ENCODE measurements around the gene CLPSL2.

CLPSL2 gene

DNA sequence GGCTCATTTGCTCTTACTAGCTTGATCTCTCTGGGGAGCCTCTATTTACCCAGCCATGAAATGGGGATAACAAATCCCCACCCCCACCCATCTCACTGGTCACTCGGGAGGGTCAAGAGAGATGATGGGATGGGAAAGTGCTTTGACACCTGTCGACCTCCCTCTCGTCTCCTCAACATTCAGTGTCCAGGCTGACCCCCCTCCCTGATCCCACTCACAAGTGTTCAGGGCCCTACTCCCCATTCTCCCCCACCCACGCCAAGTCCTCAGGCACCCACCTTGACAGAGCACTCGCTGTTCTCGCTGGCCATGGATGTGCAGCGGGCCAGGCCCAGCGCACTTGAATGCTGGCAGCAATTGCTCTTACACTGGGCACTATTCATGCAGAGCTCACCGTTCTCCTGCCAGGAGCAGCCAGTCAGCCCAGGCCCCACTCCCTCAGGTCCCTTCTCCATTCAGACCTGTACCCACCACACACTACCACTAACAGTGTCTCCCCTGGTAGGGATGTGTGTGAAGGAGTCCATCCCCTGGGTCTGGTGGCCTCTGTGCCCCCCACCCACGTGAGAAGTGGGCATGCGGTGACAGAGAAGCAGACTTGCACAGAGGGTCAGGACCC is 19.2 kb downstream of the CLPSL2 start:
- Histone ChIP-seq H3K4me3 (ENCODE audit: low read length) (no peak overlapping the region), H3K9ac (ENCODE audit: low read depth, low read length) (no peak overlapping the region), H3K36me3 (ENCODE audit: insufficient read depth, low read depth, low read length) (no peaks in the 10 kb centered on the region), H3K4me1 (ENCODE audit: insufficient read depth, low read length) (peaks cover 7% of the 10 kb centered on the region; the same call in 1 of the 2 replicates), H3K9me3 (ENCODE audit: insufficient read depth, low read depth, low read length) (no peaks in the 10 kb centered on the region), H3K27ac (ENCODE audit: low read length) (no peak overlapping the region), H3K27me3 (ENCODE audit: insufficient read depth, low read length) (no peaks in the 10 kb centered on the region)

DNA sequence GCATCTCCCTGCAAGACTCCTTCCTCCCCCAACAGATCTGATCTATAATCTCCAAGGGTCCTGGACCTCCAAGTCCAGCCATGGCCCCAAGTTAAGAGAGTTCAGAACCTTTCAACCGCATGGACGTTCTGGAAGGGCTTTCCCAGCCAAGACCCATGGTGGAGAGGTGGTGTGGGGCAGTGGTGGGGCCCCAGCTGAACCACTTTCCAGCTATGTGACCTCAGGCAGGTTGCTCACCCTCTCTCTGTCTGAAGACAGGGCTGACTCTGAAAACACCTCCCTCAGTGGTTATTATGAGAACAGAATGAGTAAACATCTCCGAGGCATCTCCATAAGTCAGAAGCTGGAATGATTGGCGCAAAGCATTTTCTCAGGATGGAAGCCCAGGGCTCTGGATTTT is 19.8 kb downstream of the CLPSL2 start:
- no peaks in the 10 kb centered on the region for H3K27me3 ChIP-seq (ENCODE audit: insufficient read depth, low read length)
- H3K27ac ChIP-seq (ENCODE audit: low read length): no peak overlapping the region
- no peaks in the 10 kb centered on the region for H3K9me3 ChIP-seq (ENCODE audit: insufficient read depth, low read depth, low read length)
- H3K4me1 ChIP-seq (ENCODE audit: insufficient read depth, low read length): peaks cover 11% of the 10 kb centered on the region; the same call in 1 of the 2 replicates
- H3K9ac ChIP-seq (ENCODE audit: low read depth, low read length): no peak overlapping the region
- no peak overlapping the region for H3K4me3 ChIP-seq (ENCODE audit: low read length)
- no peaks in the 10 kb centered on the region for H3K36me3 ChIP-seq (ENCODE audit: insufficient read depth, low read depth, low read length)

DNA sequence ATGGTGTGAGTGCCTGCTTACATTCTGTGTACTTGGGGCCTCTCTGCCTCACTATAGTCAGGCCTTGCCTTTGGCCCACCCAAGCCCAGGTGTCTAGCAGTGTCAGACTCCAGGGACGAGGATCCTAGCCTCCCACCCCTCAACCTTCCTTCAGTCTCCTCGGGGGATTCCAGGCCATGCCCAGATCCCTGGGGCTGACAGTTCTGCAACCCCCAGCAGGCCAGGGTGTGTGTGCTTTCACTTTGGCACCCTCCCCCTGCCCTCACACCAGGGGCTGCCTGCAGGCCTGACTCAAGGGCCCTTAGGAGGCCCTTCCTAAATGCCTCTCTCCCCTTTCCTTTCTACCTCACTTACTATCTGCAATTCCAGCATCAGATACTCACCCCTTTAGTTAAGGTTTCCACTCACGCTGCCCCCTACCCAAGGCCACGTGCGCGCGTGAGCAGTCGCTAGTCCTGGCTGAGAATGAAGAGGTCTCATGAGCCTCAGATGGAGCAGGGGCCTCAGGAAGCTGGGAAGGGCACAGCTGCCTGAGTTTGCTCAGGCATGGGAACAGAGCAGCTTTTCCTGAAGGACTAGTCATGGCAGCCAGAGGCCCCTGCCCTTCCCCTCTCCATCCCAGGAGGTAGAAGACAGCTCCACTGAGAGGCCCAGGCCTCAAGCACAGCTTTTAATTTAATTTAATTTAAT is 21.6 kb downstream of the CLPSL2 start:
- peaks cover 12% of the 10 kb centered on the region; the same call in 1 of the 2 replicates for H3K4me1 ChIP-seq (ENCODE audit: insufficient read depth, low read length)
- no peaks in the 10 kb centered on the region for H3K9me3 ChIP-seq (ENCODE audit: insufficient read depth, low read depth, low read length)
- H3K4me3 ChIP-seq (ENCODE audit: low read length): no peak overlapping the region
- no peaks in the 10 kb centered on the region for H3K27me3 ChIP-seq (ENCODE audit: insufficient read depth, low read length)
- H3K9ac ChIP-seq (ENCODE audit: low read depth, low read length): no peak overlapping the region
- H3K36me3 ChIP-seq (ENCODE audit: insufficient read depth, low read depth, low read length): no peaks in the 10 kb centered on the region
- no peak overlapping the region for H3K27ac ChIP-seq (ENCODE audit: low read length)

DNA sequence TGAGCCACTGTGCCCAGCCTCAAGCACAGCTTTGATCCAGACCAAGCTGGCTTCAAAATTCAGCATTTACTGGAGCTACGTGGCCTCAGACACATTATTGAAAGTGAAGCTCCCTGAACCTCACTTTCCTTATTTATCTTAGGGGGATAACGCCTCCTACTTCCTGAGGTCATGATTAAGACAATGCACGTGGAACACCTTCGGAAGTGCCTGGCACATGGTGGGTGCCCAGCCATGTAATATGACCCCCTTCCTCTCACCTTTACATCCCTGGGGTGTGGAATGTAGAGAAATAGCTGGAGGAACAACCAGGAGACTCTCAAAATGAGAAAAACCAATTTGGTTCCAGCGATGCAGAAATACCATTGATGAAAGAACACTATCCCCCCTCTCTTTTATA is 22.3 kb downstream of the CLPSL2 start:
- Histone ChIP-seq H3K27ac (ENCODE audit: low read length) (no peak overlapping the region), H3K4me3 (ENCODE audit: low read length) (no peak overlapping the region), H3K36me3 (ENCODE audit: insufficient read depth, low read depth, low read length) (no peaks in the 10 kb centered on the region), H3K4me1 (ENCODE audit: insufficient read depth, low read length) (peaks cover 12% of the 10 kb centered on the region; the same call in 1 of the 2 replicates), H3K27me3 (ENCODE audit: insufficient read depth, low read length) (no peaks in the 10 kb centered on the region), H3K9me3 (ENCODE audit: insufficient read depth, low read depth, low read length) (no peaks in the 10 kb centered on the region), H3K9ac (ENCODE audit: low read depth, low read length) (no peak overlapping the region)

DNA sequence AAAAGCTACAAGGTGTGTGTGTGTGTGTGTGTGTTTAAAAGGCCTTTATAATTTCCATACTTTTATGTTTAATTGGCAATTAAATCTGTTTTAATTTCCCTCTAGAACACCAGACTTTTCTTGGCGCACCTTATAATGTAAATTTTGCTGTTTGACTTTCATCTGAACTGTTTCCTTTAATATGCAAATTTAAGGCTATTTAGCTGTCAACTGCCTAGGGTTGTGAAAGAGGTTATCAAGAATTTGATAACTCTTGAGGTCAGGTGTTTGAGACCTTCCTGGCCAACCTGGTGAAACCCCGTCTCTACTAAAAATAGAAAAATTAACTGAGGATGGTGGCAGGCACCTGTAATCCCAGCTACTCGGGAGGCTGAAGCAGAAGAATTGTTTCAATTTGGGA is 24.8 kb downstream of the CLPSL2 start:
- no peaks in the 10 kb centered on the region; the same call in 1 of the 2 replicates for H3K27me3 ChIP-seq (ENCODE audit: insufficient read depth, low read length)
- H3K9me3 ChIP-seq (ENCODE audit: insufficient read depth, low read depth, low read length): no peaks in the 10 kb centered on the region
- H3K36me3 ChIP-seq (ENCODE audit: insufficient read depth, low read depth, low read length): no peaks in the 10 kb centered on the region
- H3K4me3 ChIP-seq (ENCODE audit: low read length): no peak overlapping the region
- H3K27ac ChIP-seq (ENCODE audit: low read length): no peak overlapping the region
- peaks cover 12% of the 10 kb centered on the region; the same call in 1 of the 2 replicates for H3K4me1 ChIP-seq (ENCODE audit: insufficient read depth, low read length)
- no peak overlapping the region for H3K9ac ChIP-seq (ENCODE audit: low read depth, low read length)

DNA sequence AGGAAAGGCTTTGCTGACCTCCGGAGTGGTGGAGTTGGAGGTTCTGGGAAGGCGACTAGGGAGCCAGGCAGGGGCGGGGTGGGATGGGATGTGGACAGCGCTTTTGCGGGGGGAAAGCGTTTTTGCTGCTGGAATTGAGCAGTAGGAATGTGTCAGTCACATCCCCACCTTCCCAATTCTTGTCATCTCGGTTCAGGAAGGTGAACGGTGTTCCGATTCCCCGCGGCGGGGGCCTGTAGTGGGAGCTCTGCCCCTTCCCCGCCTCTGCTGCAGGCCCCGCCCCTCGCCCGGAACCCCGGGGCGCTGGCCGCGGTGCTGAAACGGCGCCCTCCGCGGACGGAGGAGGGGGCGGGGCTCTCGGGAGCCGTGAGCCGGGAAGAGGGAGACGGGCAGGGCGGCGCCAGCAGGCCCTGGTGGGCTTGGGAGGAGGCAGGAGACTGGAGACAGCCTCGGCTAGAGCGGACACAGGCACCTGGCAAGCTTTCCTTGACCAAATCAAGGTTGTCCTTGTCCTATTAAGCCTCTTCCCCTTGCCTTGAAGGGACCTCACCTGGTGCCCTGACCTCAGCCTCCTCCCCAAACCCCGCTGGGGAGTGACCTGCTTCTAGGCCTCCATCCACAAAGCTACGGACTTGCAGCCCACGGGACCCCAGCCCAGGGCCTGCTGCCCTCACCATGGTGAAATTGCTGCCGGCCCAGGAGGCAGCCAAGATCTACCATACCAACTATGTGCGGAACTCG is 28.8 kb downstream of the CLPSL2 start, which contains the start of gene LHFPL5:
LHFPL5 (plus strand) TSS at position 357 of the 741 bp plus-strand sequence; CDS start at position 676, 319 bp downstream.
- Histone ChIP-seq H3K36me3 (ENCODE audit: insufficient read depth, low read depth, low read length) (no peaks in the 10 kb centered on the region), H3K4me3 (ENCODE audit: low read length) (peak within 1 kb of the TSS; percentile 77), H3K4me1 (ENCODE audit: insufficient read depth, low read length) (peaks cover 5% of the 10 kb centered on the region; the same call in 1 of the 2 replicates), H3K27me3 (ENCODE audit: insufficient read depth, low read length) (no peaks in the 10 kb centered on the region; the same call in 1 of the 2 replicates), H3K27ac (ENCODE audit: low read length) (no peak within 1 kb of the TSS), H3K9ac (ENCODE audit: low read depth, low read length) (no peak within 1 kb of the TSS), H3K9me3 (ENCODE audit: insufficient read depth, low read depth, low read length) (no peaks in the 10 kb centered on the region)

DNA sequence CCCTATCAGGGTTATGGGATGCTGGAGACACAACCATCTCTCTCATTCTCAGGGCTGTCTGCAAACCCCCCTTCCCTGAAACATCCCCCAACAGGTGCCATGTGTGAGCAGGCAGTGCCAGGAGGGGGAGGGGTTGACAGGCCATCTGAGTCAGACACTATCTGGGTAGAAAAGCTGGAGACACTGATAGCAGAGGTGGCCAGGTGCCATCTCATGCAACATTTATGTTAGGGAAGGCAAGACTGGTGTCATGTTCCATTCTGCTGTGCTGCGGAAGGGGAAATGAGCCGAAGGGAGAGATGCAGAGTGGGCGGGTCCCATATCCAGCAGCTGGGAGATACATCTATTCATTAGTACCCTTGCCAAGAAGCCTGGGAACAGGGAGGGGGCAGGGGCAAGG is 32.3 kb downstream of the CLPSL2 start:
- H3K4me1 ChIP-seq (ENCODE audit: insufficient read depth, low read length): no peaks in the 10 kb centered on the region
- H3K27ac ChIP-seq (ENCODE audit: low read length): no peak overlapping the region

DNA sequence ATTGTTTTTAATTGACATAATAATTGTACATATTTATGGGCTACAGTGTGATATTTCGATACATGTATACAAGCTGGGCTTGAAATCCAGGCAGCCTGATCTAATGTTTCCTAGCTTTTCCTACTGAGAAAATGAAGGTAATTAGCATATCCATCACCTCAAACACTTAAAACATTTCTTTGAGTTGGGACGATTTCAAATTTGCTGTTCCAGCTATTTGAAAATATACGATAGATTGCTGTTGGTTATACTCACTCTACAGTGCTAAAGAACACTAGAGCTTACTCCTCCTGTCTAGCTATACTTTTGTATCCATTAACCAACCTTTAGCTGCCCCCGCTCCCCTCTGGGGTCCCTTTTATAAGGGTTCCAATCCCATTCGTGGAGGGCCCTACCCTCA is 33.4 kb downstream of the CLPSL2 start:
- Histone ChIP-seq H3K4me1 (ENCODE audit: insufficient read depth, low read length) (no peaks in the 10 kb centered on the region), H3K9ac (ENCODE audit: low read depth, low read length) (no peak overlapping the region), H3K36me3 (ENCODE audit: insufficient read depth, low read depth, low read length) (no peaks in the 10 kb centered on the region), H3K9me3 (ENCODE audit: insufficient read depth, low read depth, low read length) (no peaks in the 10 kb centered on the region), H3K4me3 (ENCODE audit: low read length) (no peak overlapping the region), H3K27ac (ENCODE audit: low read length) (no peak overlapping the region), H3K27me3 (ENCODE audit: insufficient read depth, low read length) (no peaks in the 10 kb centered on the region; the same call in 1 of the 2 replicates)

More for the DNA sequence above, 32.3 kb downstream of the CLPSL2 start:
- H3K36me3 ChIP-seq (ENCODE audit: insufficient read depth, low read depth, low read length): no peaks in the 10 kb centered on the region
- H3K9ac ChIP-seq (ENCODE audit: low read depth, low read length): no peak overlapping the region
- no peaks in the 10 kb centered on the region for H3K9me3 ChIP-seq (ENCODE audit: insufficient read depth, low read depth, low read length)
- H3K27me3 ChIP-seq (ENCODE audit: insufficient read depth, low read length): no peaks in the 10 kb centered on the region; the same call in 1 of the 2 replicates
- no peak overlapping the region for H3K4me3 ChIP-seq (ENCODE audit: low read length)

DNA sequence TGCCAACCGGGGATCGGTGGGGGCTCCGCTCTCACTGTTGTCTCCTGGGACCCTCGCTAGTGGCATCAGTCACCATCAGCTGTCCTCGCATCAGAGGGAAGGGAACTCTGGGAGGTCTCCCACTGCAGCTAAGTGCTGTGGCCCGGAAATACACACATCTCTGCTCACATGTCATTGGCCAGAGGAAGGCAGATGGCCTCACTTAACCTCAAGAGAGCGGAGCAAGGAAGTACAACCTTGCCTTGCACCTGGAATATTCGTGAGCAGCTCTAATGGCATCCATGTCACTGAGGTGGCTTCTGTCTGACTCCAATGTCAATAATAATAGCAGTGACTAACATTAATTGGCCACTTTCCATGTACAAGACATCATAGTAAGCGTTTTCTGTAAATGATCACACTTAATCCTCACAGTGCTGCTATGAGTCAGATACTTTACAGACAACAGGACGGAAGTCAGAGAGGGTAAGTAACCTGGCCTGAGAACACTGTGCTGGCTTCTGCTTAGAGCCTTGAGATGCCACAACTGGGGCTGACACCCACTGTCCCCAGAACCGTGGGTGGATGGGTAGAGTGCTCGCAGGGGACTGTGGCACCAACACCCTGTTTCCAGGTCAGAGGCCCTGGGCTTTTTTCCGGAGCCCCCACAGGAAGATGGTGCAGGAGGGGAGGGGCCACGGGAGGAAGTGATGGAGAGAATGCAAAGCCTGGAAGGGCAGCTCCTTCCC is 34.7 kb downstream of the CLPSL2 start:
- Histone ChIP-seq H3K4me1 (ENCODE audit: insufficient read depth, low read length) (no peaks in the 10 kb centered on the region), H3K36me3 (ENCODE audit: insufficient read depth, low read depth, low read length) (no peaks in the 10 kb centered on the region), H3K9ac (ENCODE audit: low read depth, low read length) (no peak overlapping the region), H3K9me3 (ENCODE audit: insufficient read depth, low read depth, low read length) (no peaks in the 10 kb centered on the region), H3K27ac (ENCODE audit: low read length) (no peak overlapping the region), H3K4me3 (ENCODE audit: low read length) (no peak overlapping the region), H3K27me3 (ENCODE audit: insufficient read depth, low read length) (no peaks in the 10 kb centered on the region; the same call in 1 of the 2 replicates)

DNA sequence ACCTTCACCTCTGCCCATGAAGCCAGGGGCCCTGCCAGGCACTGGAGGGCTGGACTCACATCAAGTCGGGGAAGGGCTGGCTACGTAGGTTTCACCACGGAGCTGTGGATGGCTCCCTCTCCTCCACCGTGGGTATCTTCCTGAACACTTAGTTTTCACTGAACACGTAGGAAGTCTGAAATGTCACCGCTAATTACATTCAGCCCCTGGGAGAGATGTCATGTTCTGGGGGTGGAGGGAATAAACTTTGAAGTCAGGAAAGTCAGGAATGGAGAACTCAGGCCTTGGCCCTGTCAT is 35.2 kb downstream of the CLPSL2 start:
- H3K9ac ChIP-seq (ENCODE audit: low read depth, low read length): no peak overlapping the region
- no peak overlapping the region for H3K27ac ChIP-seq (ENCODE audit: low read length)
- no peaks in the 10 kb centered on the region for H3K36me3 ChIP-seq (ENCODE audit: insufficient read depth, low read depth, low read length)
- no peak overlapping the region for H3K4me3 ChIP-seq (ENCODE audit: low read length)
- no peaks in the 10 kb centered on the region for H3K9me3 ChIP-seq (ENCODE audit: insufficient read depth, low read depth, low read length)
- H3K4me1 ChIP-seq (ENCODE audit: insufficient read depth, low read length): no peaks in the 10 kb centered on the region
- no peaks in the 10 kb centered on the region for H3K27me3 ChIP-seq (ENCODE audit: insufficient read depth, low read length)

DNA sequence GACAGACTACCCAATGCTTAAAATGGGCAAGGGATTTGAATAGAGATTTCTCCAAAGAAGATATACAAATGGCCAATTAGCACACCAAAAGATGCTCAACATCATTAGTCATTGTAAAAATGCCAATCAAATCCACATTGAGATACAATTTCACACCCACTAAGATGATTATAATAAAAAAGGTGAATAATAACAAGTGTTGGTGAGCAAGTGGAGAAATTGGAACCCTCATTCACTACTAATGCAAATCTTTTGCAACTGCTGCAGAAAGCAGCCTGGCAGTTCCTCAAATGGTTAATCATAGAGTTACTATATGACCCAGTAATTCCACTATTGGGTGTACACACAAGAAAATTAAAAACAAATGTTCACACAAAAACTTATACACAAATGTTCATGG is 41.1 kb downstream of the CLPSL2 start:
- no peak overlapping the region for H3K4me3 ChIP-seq (ENCODE audit: low read length)
- H3K9ac ChIP-seq (ENCODE audit: low read depth, low read length): no peak overlapping the region
- no peak overlapping the region for H3K27ac ChIP-seq (ENCODE audit: low read length)
- H3K4me1 ChIP-seq (ENCODE audit: insufficient read depth, low read length): no peaks in the 10 kb centered on the region
- no peaks in the 10 kb centered on the region for H3K36me3 ChIP-seq (ENCODE audit: insufficient read depth, low read depth, low read length)
- H3K27me3 ChIP-seq (ENCODE audit: insufficient read depth, low read length): no peaks in the 10 kb centered on the region
- H3K9me3 ChIP-seq (ENCODE audit: insufficient read depth, low read depth, low read length): peaks cover 6% of the 10 kb centered on the region; the same call in 1 of the 2 replicates

Measured in iPS-20b (cell line).